Measurements from ENCODE around the gene XRCC1. TPM values are rescaled to one million over a fixed set of nuclear protein-coding genes. Genes with fewer than 3 reads are reported as not detected.

XRCC1 gene
- total RNA-seq, 1 experiment from 2014 or later = 38.0 TPM

DNA sequence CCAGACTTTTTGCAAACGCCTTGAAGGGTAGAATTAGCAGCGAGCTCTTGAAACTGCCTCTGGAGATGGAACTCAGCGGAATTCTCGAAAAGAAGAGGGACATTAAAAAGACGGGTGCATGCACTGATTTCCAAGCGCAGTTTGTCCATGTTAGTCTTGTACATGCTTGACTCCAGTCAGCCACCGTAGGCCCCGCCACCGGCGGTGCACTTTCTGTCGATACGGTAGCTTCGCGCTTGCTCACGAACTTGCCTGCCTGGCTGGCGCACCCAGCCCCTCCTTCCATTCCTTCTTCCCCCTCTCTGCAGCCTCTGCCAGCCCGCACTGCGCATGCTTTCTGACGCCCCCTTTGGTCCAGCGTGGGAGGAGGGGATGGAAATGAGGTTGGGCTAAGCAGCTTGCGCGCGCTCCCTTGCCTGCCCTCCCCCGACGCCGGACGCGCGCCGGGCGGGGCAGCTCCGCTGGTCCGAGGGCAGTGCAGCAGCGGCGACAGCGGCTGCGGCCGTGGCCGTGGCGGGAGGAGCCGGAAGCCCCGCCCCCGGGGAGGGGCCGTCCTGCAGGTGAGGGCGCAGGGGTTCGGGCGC is 42.3 kb downstream of the XRCC1 start, which contains the start of gene ZNF575:
Gene ZNF575, plus strand, starts transcription at position 227 of the 584 bp plus-strand sequence. CDS start 1,235 bp downstream, outside the sequence.
- no peak within 1 kb of the TSS for H4K8ac ChIP-seq (replicated peaks; ENCODE audit: insufficient read length, low read depth, low read length)
- H3K79me2 ChIP-seq (ENCODE audit: insufficient read depth, low read length) = no peaks in the 10 kb centered on the region
- H3K4me1 ChIP-seq (ENCODE audit: insufficient read depth, low read length) = no peaks in the 10 kb centered on the region
- WGBS (ENCODE audit: extremely low coverage, insufficient read length, low lambda C conversion rate) = no CpG with 5 or more reads among the region's 47 CpGs
- no peak within 1 kb of the TSS for H3K23ac ChIP-seq (ENCODE audit: insufficient read length, low read depth, low read length)
- H4K20me1 ChIP-seq (ENCODE audit: control insufficient read depth, insufficient read depth, insufficient read length) = no peaks in the 10 kb centered on the region
- no peak within 1 kb of the TSS for H3K4ac ChIP-seq (ENCODE audit: low read depth, low read length)
- H2AFZ ChIP-seq (ENCODE audit: low read length) = no peak within 1 kb of the TSS
- H3K9me3 ChIP-seq (ENCODE audit: control insufficient read depth, low read depth, low read length) = no peaks in the 10 kb centered on the region
- H3K27me3 Mint-ChIP-seq (ENCODE audit: low read depth) = peaks cover 17% of the 10 kb centered on the region
- no peak within 1 kb of the TSS for H2BK120ac ChIP-seq (ENCODE audit: low read depth, low read length, poor library complexity, severe bottlenecking)
- no peak within 1 kb of the TSS for H3K9ac ChIP-seq (ENCODE audit: extremely low read depth, insufficient read length, low read length)
- H3K18ac ChIP-seq (ENCODE audit: insufficient read length, low read depth, low read length) = no peak within 1 kb of the TSS
- peak; percentile 97 for DNase-seq
- H3K27ac ChIP-seq (ENCODE audit: insufficient read length, low read depth, low read length) = no peak within 1 kb of the TSS
- H3K14ac ChIP-seq (ENCODE audit: insufficient read depth, low read length) = no peak within 1 kb of the TSS
- no peak within 1 kb of the TSS for H4K91ac ChIP-seq (ENCODE audit: insufficient read length, low read depth, low read length)
- no peak for TF ChIP-seq CTCF (conservative IDR thresholded peaks at IDR 0.05)
- peaks cover 15 to 19% of the 10 kb centered on the region in 2 experiments for H3K4me1 Mint-ChIP-seq
- no peak within 1 kb of the TSS for H2BK5ac ChIP-seq (ENCODE audit: insufficient read length, low read length)
- no peak within 1 kb of the TSS for H2BK12ac ChIP-seq (ENCODE audit: insufficient read length, low read depth, low read length)
- H2BK15ac ChIP-seq (ENCODE audit: low read depth, low read length) = no peak within 1 kb of the TSS
- H2AK5ac ChIP-seq (ENCODE audit: insufficient read length, low read length) = no peak within 1 kb of the TSS
- H3K56ac ChIP-seq (ENCODE audit: insufficient read length, low read depth, low read length) = no peak within 1 kb of the TSS
- H4K5ac ChIP-seq (ENCODE audit: insufficient read length, low read depth, low read length) = no peak within 1 kb of the TSS
- no peaks in the 10 kb centered on the region for H3K79me1 ChIP-seq (ENCODE audit: insufficient read depth, low read depth, low read length, poor library complexity, severe bottlenecking)
- H3K36me3 Mint-ChIP-seq (ENCODE audit: insufficient read depth in 1 of 3, low read depth in 3 of 3) = peaks cover 3 to 16% (median 8%) of the 10 kb centered on the region in 3 experiments; a peak in 5 of 7 replicates
- peak within 1 kb of the TSS; percentile 79 to 97 for H3K4me3 Mint-ChIP-seq
- peak within 1 kb of the TSS; percentile 97 to 99 (median 98) for H3K27ac Mint-ChIP-seq
- peak within 1 kb of the TSS; percentile 56 for H3K4me2 ChIP-seq (ENCODE audit: insufficient read depth, insufficient read length, low read length)
- no peaks in the 10 kb centered on the region for H3K27me3 ChIP-seq (ENCODE audit: insufficient read depth, low read length)
- H3K9me3 Mint-ChIP-seq = no peaks in the 10 kb centered on the region
- peaks cover 5% of the 10 kb centered on the region for H3K23me2 ChIP-seq (ENCODE audit: insufficient read length, low read depth, low read length, poor library complexity, severe bottlenecking)
- no peak within 1 kb of the TSS for H3T11ph ChIP-seq (ENCODE audit: low read length)
- H2BK20ac ChIP-seq (ENCODE audit: low read depth, low read length, poor library complexity, severe bottlenecking) = no peak within 1 kb of the TSS

Measured in H9 (cell line).